Calu3 (cell line): ENCODE measurements around the gene PRKAB1. TPM values are rescaled to one million over a fixed set of nuclear protein-coding genes. Genes with fewer than 3 reads are reported as not detected.

Experiments used
- BruUV-seq: library from RNA; stranded (reverse); fragments of 400-500 nt; replicated peaks from 2 replicates; lab custom pipeline; 2021; lab: Mats Ljungman, UMichigan
- CTCF ChIA-PET: fragments of 300-600 bp; sonication (Branson Sonifier 250); formaldehyde crosslinking; loops from one replicate; lab custom pipeline; 2022; ENCODE audit warnings: antibody characterized with exemption; lab: Charles Lee
- DNase-seq: peaks from one replicate; pipeline ENCODE4 v3.0.0; 2022
- H3K27ac Mint-ChIP-seq: one replicate; pipeline ENCODE4 v1.8.0; 2022; ENCODE audit warnings: mixed read lengths; ENCODE audit not compliant: unreplicated experiment
- H3K27me3 Mint-ChIP-seq: one replicate; pipeline ENCODE4 v1.8.0; 2022; ENCODE audit warnings: mixed read lengths; ENCODE audit not compliant: unreplicated experiment
- H3K36me3 Mint-ChIP-seq: one replicate; pipeline ENCODE4 v1.8.0; 2022; ENCODE audit warnings: mild to moderate bottlenecking, moderate library complexity, mixed read lengths; ENCODE audit not compliant: insufficient read depth, unreplicated experiment
- H3K4me1 Mint-ChIP-seq: one replicate; pipeline ENCODE4 v1.8.0; 2022; ENCODE audit warnings: mild to moderate bottlenecking, low read depth, mixed read lengths; ENCODE audit not compliant: unreplicated experiment
- H3K4me3 Mint-ChIP-seq: one replicate; pipeline ENCODE4 v1.8.0; 2022; ENCODE audit warnings: mild to moderate bottlenecking, low read depth, moderate library complexity, mixed read lengths; ENCODE audit not compliant: unreplicated experiment
- H3K9me3 Mint-ChIP-seq: one replicate; pipeline ENCODE4 v1.8.0; 2022; ENCODE audit warnings: low read depth, mixed read lengths; ENCODE audit not compliant: unreplicated experiment
- CTCF ChIP-seq: fragments of 200-600 bp; IDR thresholded peaks from one replicate; pipeline ENCODE4 v1.8.0; 2022; ENCODE audit warnings: antibody characterized with exemption; ENCODE audit not compliant: unreplicated experiment
- intact Hi-C: fragments of 100-400 bp; cut with micrococcal nuclease; formaldehyde crosslinking; loops from one replicate; pipeline ENCODE4 v1.10.0; 2022; ENCODE audit not compliant: unreplicated experiment
- total RNA-seq: library from RNA; stranded (reverse); gene quantifications from 2 replicates; pipeline ENCODE4 v1.2.3, GENCODE V29; 2022

PRKAB1 gene
- total RNA-seq, 1 experiment from 2014 or later = 82.7 TPM

DNA sequence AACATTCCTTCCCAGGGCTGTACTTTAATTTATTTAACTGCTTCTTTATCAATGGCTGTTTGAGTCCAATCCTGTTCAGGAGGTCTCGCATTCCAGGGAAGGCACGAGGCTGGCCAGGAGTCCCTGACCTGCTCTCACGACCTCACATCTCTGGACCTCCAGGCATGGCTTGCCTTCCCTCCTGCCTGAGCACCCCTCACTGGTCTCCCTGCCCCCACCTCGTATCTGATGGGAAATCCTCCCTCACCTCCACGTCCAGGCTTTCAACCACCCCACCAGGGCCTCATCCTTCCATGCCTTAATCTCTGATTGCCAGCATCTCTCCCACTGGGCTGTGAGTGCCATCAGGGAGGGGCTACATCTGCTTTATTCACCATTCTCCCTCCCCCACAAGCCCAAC lies 29.0 kb downstream of the PRKAB1 start:
- H3K9me3 Mint-ChIP-seq = no peaks in the 10 kb centered on the region
- peaks cover 4% of the 10 kb centered on the region for H3K36me3 Mint-ChIP-seq
- no peak overlapping the region for H3K4me3 Mint-ChIP-seq
- intact Hi-C loops = no loop called here
- BruUV-seq = no TSS peak
- CTCF ChIA-PET = no interaction called here
- peaks cover 22% of the 10 kb centered on the region for H3K4me1 Mint-ChIP-seq
- DNase-seq = no peak
- H3K27ac Mint-ChIP-seq = no peak overlapping the region
- H3K27me3 Mint-ChIP-seq = no peaks in the 10 kb centered on the region
- no peak for TF ChIP-seq CTCF

DNA sequence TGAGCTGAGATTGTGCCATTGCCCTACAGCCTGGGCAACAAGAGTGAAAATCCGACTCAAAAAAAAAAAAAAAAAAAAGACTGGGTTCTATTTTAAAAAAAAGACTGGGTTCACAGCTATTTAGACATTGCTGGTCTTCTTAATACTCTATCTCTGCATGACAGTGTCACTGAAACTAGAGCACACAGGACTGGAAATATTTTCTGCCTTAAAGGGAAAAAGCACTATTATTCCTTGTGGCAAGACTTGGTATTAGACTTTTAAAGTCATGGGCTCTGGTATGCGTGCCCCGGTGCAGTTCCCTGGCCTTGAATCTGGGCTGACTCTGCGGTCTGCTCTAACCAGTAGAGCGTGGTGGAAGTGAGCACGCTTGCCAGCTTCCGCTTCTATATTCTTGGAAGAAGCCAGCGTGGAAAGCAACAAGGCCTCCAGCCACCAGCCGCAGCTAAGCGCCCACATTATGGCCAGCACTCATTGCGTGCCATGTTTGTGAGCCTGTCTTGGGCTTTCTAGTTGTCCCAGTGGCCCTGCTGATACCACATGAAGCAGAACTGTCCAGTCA lies 31.3 kb downstream of the PRKAB1 start:
- DNase-seq = no peak
- Mint-ChIP-seq H3K4me1 (peaks cover 3% of the 10 kb centered on the region), H3K27me3 (no peaks in the 10 kb centered on the region), H3K9me3 (no peaks in the 10 kb centered on the region), H3K36me3 (peaks cover 4% of the 10 kb centered on the region), H3K4me3 (no peak overlapping the region), H3K27ac (no peak overlapping the region)
- no peak for TF ChIP-seq CTCF
- intact Hi-C loops = no loop called here
- CTCF ChIA-PET = interaction anchor here (0.6 to 1.2 kb wide), 2 partner anchors 17 to 1683 kb away, joined by 3 to 7 read pairs; partner anchors contain the start of gene RFC5
- no TSS peak for BruUV-seq

GRCh38 chr12:119700078-119700477 lies 32.1 kb downstream of the PRKAB1 start:
- BruUV-seq = no TSS peak
- Mint-ChIP-seq H3K27ac (no peak overlapping the region), H3K4me3 (no peak overlapping the region), H3K4me1 (no peaks in the 10 kb centered on the region), H3K9me3 (no peaks in the 10 kb centered on the region), H3K36me3 (peaks cover 4% of the 10 kb centered on the region), H3K27me3 (no peaks in the 10 kb centered on the region)
- intact Hi-C loops = no loop called here
- TF ChIP-seq CTCF = no peak
- no peak for DNase-seq
- CTCF ChIA-PET = interaction anchor here (1.2 kb wide), 1 partner anchor 17 kb away, joined by 3 read pairs; no protein-coding TSS in a partner anchor

DNA sequence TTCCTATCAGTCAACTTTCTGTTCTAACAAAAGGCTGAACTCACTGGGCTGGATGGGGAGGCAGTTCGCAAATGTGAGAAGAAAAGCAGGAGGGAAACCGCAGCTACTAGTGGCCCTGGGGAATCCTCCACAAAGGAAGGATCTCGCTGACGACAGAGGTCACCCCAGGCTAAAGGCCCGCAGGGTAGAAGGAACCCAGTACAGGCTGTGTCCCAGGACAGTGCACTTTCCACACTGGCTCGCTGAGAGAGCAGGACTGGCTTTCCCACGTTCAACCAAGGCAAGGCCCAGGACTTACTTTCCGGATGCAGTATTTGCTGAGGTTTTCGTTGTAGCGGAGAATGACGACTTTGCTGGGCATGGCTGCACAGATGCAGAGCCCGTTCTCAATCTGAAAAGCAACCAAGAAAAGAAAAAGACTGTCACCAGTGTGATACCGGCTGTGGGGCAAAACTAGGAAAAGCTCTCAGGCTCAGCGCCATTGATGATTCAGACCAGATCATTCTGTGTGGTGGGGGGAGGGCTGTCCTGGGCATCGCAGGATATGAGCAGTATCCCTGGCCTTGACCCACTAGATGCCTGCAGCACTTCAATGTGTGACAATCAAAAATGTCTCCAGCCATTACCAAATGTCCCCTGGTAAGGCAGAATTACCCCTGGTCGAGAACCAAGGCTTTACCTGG lies 36.3 kb downstream of the PRKAB1 start:
- no peaks in the 10 kb centered on the region for H3K9me3 Mint-ChIP-seq
- no peaks in the 10 kb centered on the region for H3K36me3 Mint-ChIP-seq
- H3K27me3 Mint-ChIP-seq = no peaks in the 10 kb centered on the region
- no peak for TF ChIP-seq CTCF
- H3K27ac Mint-ChIP-seq = no peak overlapping the region
- BruUV-seq = no TSS peak
- CTCF ChIA-PET = no interaction called here
- intact Hi-C loops = no loop called here
- no peak overlapping the region for H3K4me3 Mint-ChIP-seq
- no peak for DNase-seq
- peaks cover 1% of the 10 kb centered on the region for H3K4me1 Mint-ChIP-seq
